ENCODE data around the gene GPS1.
"Not testable (repeated sequence)": the region's sequence is repeated elsewhere in the genome, so short reads cannot be mapped to it uniquely, and the experiment has no call there.

The GPS1 gene

DNA sequence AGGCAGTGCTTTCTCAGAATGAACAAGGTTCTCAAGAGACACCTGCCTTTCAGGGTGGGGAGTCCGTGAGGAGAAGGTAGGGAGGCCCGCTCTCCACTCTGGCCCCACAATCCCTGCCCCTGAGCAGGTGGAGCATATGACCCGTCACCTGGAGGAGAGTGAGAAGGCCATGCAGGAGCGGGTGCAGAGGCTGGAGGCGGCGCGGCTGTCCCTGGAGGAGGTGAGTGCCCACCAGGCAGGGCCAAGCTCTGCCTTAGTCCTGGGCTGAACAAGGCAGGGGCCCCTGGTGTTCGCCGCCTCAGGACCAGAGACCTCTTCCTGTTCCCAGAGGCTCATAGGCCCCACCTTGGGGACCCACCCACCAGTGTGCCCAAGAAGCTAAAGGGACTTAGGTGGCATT lies 22.7 kb upstream of the GPS1 start:
- no peak for DNase-seq (ENCODE audit: low read depth in 2 of 2)

DNA sequence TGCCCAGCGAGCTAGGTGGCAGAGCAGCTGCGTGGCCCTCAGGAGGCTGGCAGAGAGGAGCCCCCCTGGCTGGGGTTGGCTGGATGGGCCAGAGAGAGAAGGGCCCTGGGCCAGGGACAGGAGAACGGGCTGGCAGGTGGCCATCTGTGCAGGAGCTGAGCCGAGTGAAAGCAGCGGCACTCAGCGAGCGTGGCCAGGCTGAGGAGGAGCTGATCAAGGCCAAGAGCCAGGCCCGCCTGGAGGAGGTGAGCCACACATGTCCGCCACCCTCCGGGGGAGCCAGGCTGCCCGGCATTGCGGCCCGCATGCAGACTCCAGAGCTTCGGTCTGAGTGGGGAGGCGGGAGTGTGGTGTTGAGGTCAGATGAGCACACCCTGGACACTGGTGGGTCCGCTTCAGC lies 22.3 kb upstream of the GPS1 start:
- DNase-seq (ENCODE audit: low read depth in 2 of 2): no peak

DNA sequence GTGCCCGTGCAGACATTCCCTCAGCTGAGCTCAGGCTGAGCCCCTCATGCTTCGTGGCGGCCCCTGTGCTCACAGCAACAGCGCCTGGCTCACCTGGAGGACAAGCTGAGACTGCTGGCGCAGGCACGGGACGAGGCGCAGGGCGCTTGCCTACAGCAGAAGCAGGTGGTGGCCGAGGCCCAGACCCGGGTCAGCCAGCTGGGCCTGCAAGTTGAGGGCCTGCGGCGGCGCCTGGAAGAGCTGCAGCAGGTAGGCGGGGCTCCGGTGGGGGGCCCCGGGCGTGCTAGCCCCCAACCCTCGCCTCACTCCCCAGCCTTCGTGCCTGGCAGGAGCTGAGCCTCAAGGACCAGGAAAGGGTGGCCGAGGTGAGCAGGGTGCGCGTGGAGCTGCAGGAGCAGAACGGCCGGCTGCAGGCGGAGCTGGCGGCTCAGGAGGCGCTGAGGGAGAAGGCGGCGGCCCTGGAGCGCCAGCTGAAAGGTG lies 21.7 kb upstream of the GPS1 start:
- no peak for DNase-seq (ENCODE audit: low read depth in 2 of 2)

DNA sequence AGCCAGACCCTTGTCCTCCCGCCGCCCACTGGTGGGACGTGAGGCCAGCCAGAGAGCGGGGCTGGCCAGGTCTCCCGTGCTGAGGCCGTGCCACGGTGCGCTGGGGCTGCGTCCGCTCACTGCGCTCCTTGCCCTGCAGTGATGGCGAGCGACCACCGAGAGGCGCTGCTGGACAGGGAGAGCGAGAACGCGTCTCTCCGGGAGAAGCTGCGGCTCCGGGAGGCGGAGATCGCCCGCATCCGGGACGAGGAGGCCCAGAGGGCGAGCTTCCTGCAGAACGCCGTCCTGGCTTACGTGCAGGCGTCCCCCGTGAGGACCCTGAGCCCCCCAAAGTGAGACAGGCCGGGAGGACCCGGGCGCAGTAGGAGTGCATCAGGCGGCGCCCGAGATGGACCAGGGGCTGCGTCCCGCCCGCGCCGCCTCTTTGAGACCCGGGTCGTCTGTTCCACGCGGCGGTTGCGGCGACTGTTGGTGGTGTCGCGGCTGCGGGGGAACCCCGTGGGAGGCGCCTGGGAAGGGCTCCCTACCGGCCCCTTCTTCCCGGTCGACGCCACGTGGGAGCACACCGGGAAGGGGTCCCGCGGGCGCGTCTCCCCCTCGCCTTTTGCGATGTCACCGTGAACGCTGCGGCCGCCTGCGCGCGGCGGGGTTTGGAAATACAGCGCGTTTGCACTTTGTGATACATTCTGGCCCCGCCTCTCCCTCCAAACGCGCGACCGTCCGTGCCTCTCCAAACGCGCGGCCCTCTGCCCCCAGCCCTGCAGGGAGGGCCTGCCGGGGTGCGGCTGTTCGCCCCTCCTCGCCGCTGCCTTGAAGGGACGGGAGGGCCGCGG lies 21.0 kb upstream of the GPS1 start:
- peak; percentile 62 to 67 for DNase-seq (ENCODE audit: low read depth in 2 of 2)

DNA sequence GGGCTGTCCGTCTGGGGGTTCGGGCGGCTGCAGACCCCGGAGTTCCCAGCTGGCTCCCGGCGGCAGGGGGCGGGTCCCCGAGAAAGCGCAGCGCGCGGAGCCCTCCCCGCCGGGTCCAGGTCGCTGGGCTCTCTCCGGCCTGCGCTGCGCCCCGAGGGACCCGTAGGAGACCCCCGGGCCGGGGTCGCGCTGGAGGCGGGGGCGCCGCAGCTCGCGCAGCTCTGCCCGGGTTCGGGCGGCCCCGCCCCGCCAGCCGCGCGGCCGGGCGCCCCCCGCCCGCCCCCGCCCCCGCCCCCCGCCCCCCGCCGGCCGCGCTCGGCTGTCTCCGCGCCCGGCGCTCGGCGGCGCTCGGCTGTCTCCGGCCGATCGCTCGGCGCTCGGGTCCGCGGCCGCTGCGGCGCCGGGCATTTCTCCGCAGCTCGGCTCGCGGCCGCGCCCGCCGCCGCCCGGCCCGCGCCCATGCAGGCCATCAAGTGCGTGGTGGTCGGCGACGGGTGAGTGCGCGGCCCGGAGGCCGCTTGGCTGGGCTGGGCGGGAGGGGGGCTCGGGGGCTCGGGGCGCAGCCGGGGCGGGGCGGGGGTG lies 20.3 kb upstream of the GPS1 start, which contains the start of gene RAC3:
TSS of gene RAC3 (plus strand) at position 376 of the 582 bp plus-strand sequence. CDS start at position 460, 84 bp downstream.
- DNase-seq (ENCODE audit: low read depth in 2 of 2): no peak

DNA sequence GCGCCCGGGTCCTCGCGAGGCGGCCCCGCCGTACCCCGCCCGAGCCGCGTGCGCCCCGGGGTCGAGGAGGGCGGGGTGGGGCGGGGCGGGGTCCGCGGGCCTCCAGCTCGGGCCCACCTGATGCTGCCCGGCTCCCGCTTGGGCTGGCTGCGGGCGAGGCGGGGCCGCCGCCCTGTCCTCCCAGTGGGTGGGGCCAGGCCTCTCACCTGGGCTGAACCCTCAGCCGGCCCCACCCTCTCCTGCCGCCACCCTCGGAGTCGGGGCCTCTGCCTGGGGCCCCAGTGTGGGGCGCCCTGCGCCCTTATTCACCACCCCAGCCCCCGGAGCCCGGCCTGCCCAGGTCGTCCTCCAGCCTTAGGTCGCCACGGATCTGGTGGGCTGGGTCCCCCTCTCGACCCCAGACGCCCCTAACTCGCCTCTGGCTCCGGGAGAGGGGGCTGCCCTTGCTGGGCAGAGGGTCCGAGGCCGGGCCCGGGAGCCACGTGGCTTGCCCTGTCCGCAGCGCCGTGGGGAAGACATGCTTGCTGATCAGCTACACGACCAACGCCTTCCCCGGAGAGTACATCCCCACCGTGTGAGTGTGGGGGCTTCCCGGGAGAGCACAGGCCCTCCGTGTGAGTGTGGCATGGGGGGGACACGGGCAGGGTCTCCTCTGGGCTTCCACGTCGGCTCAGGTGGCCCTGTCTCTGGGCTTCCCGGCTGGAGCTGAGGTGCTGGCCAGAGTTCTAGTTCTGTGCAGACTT lies 19.6 kb upstream of the GPS1 start:
- DNase-seq (ENCODE audit: low read depth in 2 of 2): no peak

DNA sequence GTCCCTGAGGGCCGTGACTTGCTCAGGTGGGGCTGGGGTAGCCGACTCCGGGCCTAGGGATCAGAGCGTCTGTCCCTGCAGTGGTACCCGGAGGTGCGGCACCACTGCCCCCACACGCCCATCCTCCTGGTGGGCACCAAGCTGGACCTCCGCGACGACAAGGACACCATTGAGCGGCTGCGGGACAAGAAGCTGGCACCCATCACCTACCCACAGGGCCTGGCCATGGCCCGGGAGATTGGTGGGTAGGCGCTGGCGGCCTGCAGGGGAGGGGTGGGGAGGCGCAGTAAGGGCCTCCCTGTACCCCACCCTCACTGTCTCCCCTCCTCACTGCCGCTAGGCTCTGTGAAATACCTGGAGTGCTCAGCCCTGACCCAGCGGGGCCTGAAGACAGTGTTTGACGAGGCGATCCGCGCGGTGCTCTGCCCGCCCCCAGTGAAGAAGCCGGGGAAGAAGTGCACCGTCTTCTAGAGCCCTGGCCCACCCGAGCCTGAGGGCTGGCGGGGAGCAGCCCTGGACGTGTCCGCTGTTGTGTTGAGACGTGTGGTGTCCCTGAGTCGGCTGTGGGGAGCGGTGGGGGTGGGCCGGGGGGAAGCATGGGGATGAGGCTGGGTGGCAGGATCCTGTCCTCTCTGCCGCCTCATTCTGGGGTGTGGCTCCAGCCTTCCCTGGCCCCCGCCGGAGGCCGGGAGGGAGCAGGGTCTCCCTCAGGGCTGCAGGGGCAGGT lies 18.2 kb upstream of the GPS1 start:
- DNase-seq (ENCODE audit: low read depth in 2 of 2): no peak

GRCh38 chr17:82034371-82035011 lies 17.2 kb upstream of the GPS1 start:
- DNase-seq (ENCODE audit: low read depth in 2 of 2): no peak

GRCh38 chr17:82035488-82035887 lies 16.2 kb upstream of the GPS1 start:
- no peak for DNase-seq (ENCODE audit: low read depth in 2 of 2)

DNA sequence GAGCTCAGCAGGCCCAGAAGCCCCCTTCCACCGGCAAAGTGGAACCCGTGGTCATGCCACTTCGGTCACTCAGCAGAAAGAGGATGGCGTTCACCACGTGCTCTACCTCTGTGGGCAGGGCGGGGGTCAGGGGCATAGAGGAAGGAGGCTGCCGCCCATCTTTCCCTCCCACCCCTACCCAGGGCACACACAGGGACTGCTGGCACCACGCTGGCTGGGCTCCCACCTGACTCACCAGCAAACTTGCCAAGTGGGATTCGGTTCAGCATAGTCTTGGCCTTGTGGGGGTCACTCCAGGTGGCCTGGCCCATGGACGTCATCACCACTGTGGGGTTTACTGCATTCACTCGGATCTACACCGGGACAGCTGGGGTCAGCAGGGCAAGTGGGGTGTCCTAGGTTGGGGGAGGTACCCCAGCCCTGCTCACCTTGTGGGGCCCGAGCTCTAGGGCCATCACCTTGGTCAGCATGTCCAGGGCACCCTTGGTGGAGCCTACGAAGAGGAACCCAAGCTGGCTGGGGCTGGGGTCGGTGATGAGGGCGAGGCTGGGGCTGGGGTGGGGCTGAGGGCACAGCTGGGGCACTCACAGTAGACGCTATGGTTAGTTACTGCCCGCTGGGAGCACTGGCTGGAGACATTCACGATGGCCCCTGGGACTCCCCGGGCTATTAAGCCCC lies 15.6 kb upstream of the GPS1 start:
- DNase-seq (ENCODE audit: low read depth in 2 of 2): no peak

DNA sequence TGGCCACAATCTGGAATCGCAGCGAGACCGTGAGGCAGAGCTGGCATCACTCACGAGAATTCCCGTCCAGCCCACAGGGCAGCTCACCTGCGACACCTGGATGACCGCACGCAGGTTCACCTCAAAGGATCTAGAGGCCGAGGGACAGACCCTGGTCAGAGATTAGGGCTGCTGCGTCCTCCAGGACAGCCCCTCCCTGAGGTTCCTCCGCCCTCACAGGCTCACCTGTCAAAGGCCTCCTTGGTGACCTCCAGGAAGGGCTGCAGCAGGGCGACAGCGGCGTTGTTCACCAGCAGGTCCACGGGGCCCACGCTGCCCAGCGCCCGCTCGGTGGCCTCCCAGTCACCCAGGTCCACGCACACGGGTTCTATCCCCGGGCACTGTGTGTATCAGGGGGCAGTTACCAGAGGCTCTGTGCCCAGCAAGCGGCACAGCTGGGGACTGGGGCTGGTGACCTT lies 15.0 kb upstream of the GPS1 start:
- no peak for DNase-seq (ENCODE audit: low read depth in 2 of 2)

DNA sequence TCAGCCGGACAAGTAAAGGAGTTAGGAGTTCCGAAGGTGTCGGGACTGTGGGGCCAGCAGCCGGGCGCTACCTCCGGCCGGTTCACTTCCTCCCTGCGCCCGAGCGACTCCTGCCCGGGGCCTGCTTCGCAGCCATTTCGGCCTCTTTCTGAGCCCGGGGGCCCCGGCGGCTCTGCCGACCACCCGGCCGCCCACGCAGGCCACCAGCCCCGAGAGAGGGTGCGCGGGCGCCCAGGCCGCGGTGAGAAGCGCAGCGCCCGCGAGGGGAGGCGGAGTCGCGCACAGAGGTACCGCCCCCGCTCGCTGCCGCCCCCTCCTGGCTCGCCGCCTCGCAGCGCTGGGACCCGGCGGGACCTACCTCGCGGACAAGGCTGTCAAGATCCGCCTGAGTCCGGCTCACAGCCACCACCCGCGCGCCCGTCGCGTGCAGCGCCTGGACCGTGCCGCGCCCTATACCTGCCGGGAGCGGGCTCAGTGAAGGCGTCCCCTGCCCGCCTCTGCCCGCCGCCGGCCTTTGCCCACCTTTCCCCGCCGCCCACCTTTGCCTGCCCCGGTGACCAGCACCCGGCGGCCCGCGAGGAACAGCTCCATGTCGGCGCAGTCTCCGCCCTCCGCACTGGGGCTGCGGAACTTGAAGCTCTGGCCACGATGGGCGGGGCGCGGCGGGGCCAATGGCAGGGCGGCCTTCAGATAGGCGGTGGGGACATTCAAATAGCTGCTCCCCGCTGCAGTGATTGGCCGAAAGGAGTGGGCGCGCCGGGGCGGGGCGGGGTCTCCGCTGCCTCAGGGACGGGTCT lies 14.4 kb upstream of the GPS1 start, which contains the start of gene DCXR:
TSS of gene DCXR (minus strand) at position 606 of the 797 bp plus-strand sequence. CDS start at position 591, 15 bp downstream.
- peak; percentile 87 to 91 for DNase-seq (ENCODE audit: low read depth in 2 of 2)

- DNase-seq (ENCODE audit: low read depth in 2 of 2): no peak
These were observed 13.9 kb upstream of the GPS1 start for GRCh38 chr17:82037889-82038195.

GRCh38 chr17:82038796-82039409 lies 12.8 kb upstream of the GPS1 start:
- not testable (repeated sequence) for DNase-seq (ENCODE audit: low read depth in 2 of 2)

DNA sequence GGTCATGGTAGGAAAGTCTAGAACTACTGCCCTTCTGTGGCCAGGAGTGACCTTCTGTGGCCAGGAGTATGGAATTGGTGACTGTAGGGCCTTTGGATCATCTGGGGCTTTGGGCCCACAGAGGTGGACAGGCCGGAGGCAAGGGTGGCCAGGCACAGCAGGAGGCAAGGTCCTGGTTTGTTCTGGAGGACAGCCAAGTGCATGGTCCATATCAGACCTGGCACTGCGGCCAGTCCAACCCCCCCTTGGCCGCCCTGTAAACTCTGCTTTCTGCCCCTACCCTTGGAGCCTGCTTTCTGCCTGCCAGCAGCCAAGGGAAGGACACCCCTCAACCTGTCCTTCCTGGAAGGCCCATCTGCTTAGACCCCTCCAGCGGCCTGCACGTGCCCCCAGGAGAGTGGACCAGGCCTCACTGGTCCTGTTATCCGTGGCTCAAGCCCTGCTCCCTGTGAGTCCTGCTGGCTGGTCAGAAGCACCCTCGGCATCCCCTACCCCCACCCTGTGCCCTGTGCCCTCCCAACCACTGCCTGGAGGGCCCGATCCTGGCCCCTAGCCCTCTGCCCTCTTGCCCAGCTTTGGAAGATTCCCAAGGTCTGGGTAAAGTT lies 11.9 kb upstream of the GPS1 start:
- no peak for DNase-seq (ENCODE audit: low read depth in 2 of 2)

- no peak for DNase-seq (ENCODE audit: low read depth in 2 of 2)
These were observed 10.4 kb upstream of the GPS1 start for GRCh38 chr17:82041144-82041814.

GRCh38 chr17:82042649-82043048 lies 9.0 kb upstream of the GPS1 start:
- DNase-seq (ENCODE audit: low read depth in 2 of 2): no peak

DNA sequence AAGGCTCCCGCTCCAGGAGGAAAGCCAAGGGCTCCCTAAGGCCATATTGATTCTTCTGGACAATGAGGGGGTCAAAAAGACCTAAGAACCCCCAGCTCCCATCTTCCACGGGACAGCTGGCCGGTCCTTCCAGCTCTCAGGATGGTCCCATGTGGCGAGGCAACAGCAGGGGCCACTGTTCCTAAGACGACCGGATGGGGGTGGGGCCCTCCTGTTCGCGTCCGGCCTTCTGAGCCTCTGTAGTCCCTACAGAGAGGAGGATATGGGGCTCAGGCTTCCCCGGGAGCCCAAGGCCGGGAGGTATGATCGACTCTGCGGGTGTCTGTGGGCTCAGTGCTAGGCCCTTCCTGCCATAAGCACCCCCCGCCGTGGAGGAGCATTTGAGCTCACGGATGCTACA lies 8.2 kb upstream of the GPS1 start:
- DNase-seq (ENCODE audit: low read depth in 2 of 2): no peak
